ENCODE results near the gene CST9L.

The CST9L gene

GRCh38 chr20:23564927-23565326, 3.4 kb downstream of the CST9L start:
- H3K27me3 ChIP-seq (ENCODE audit: insufficient read depth, low read length, poor library complexity) = no peaks in the 10 kb centered on the region
- H3K9ac ChIP-seq (ENCODE audit: low read length) = no peak overlapping the region
- H3K18ac ChIP-seq (ENCODE audit: low read length) = no peak overlapping the region
- no peaks in the 10 kb centered on the region for H3K4me1 ChIP-seq (ENCODE audit: control insufficient read depth, low read depth, low read length)
- H2BK5ac ChIP-seq (ENCODE audit: low read length) = no peak overlapping the region
- no peak overlapping the region for H2AK5ac ChIP-seq (ENCODE audit: low read length)
- no peak overlapping the region for H3K4me2 ChIP-seq (ENCODE audit: low read length)
- H4K5ac ChIP-seq (ENCODE audit: low read length) = no peak overlapping the region
- H3K79me2 ChIP-seq (ENCODE audit: control insufficient read depth, insufficient read depth, low read length) = no peaks in the 10 kb centered on the region
- H3K4ac ChIP-seq (ENCODE audit: low read depth, low read length) = no peak overlapping the region
- H3K79me1 ChIP-seq (ENCODE audit: low read length) = no peaks in the 10 kb centered on the region
- no peaks in the 10 kb centered on the region for H3K36me3 ChIP-seq (ENCODE audit: control insufficient read depth, insufficient read depth, low read length)
- no peak overlapping the region for H4K8ac ChIP-seq (ENCODE audit: low read depth, low read length)
- H3K56ac ChIP-seq (ENCODE audit: low read length) = no peak overlapping the region
- DNase-seq = no peak
- WGBS (ENCODE audit: extremely low coverage, insufficient coverage, low lambda C conversion rate) = no CpG with 5 or more reads among the region's 3 CpGs
- no peak overlapping the region for H3K4me3 ChIP-seq (ENCODE audit: low read length)
- no peak overlapping the region for H2BK15ac ChIP-seq (replicated peaks; ENCODE audit: low read depth)
- H3K23ac ChIP-seq (ENCODE audit: low read length) = no peak overlapping the region
- H2BK120ac ChIP-seq (ENCODE audit: low read depth, low read length) = no peak overlapping the region
- no peak overlapping the region for H3K27ac ChIP-seq (ENCODE audit: low read depth, low read length)

- H2BK5ac ChIP-seq (ENCODE audit: low read length) = no peak overlapping the region
- H3K4me1 ChIP-seq (ENCODE audit: control insufficient read depth, low read depth, low read length) = no peaks in the 10 kb centered on the region
- H2AK5ac ChIP-seq (ENCODE audit: low read length) = no peak overlapping the region
Observed at GRCh38 chr20:23562721-23563342, 5.5 kb downstream of the CST9L start.

GRCh38 chr20:23554401-23554800, 13.9 kb downstream of the CST9L start:
- no peak overlapping the region for H3K4me2 ChIP-seq (ENCODE audit: low read length)
- no peaks in the 10 kb centered on the region for H3K79me2 ChIP-seq (ENCODE audit: control insufficient read depth, insufficient read depth, low read length)
- DNase-seq = no peak
- no peak overlapping the region for H3K56ac ChIP-seq (ENCODE audit: low read length)
- H3K27ac ChIP-seq (ENCODE audit: low read depth, low read length) = no peak overlapping the region
- H3K23ac ChIP-seq (ENCODE audit: low read length) = no peak overlapping the region
- H3K79me1 ChIP-seq (ENCODE audit: low read length) = no peaks in the 10 kb centered on the region
- no peak overlapping the region for H2BK120ac ChIP-seq (ENCODE audit: low read depth, low read length)
- H2AK5ac ChIP-seq (ENCODE audit: low read length) = no peak overlapping the region
- no peak overlapping the region for H3K18ac ChIP-seq (ENCODE audit: low read length)
- no peak overlapping the region for H4K5ac ChIP-seq (ENCODE audit: low read length)
- no peak overlapping the region for H3K4ac ChIP-seq (ENCODE audit: low read depth, low read length)
- H3K27me3 ChIP-seq (ENCODE audit: insufficient read depth, low read length, poor library complexity) = no peaks in the 10 kb centered on the region
- no peak overlapping the region for H2BK15ac ChIP-seq (replicated peaks; ENCODE audit: low read depth)
- H3K9ac ChIP-seq (ENCODE audit: low read length) = no peak overlapping the region
- WGBS (ENCODE audit: extremely low coverage, insufficient coverage, low lambda C conversion rate) = no CpG with 5 or more reads among the region's 1 CpG
- no peak overlapping the region for H4K8ac ChIP-seq (ENCODE audit: low read depth, low read length)
- no peaks in the 10 kb centered on the region for H3K36me3 ChIP-seq (ENCODE audit: control insufficient read depth, insufficient read depth, low read length)
- no peak overlapping the region for H3K4me3 ChIP-seq (ENCODE audit: low read length)
- no peaks in the 10 kb centered on the region for H3K4me1 ChIP-seq (ENCODE audit: control insufficient read depth, low read depth, low read length)
- no peak overlapping the region for H2BK5ac ChIP-seq (ENCODE audit: low read length)

More at GRCh38 chr20:23562721-23563342, 5.5 kb downstream of the CST9L start:
- no peak for DNase-seq
- Histone ChIP-seq H3K4me3 (ENCODE audit: low read length) (no peak overlapping the region), H3K79me2 (ENCODE audit: control insufficient read depth, insufficient read depth, low read length) (no peaks in the 10 kb centered on the region), H3K79me1 (ENCODE audit: low read length) (no peaks in the 10 kb centered on the region), H3K36me3 (ENCODE audit: control insufficient read depth, insufficient read depth, low read length) (no peaks in the 10 kb centered on the region), H2BK120ac (ENCODE audit: low read depth, low read length) (no peak overlapping the region), H3K9ac (ENCODE audit: low read length) (no peak overlapping the region), H3K56ac (ENCODE audit: low read length) (no peak overlapping the region), H2BK15ac (replicated peaks; ENCODE audit: low read depth) (no peak overlapping the region), H3K4ac (ENCODE audit: low read depth, low read length) (no peak overlapping the region), H4K8ac (ENCODE audit: low read depth, low read length) (no peak overlapping the region), H4K5ac (ENCODE audit: low read length) (no peak overlapping the region), H3K4me2 (ENCODE audit: low read length) (no peak overlapping the region), H3K27me3 (ENCODE audit: insufficient read depth, low read length, poor library complexity) (no peaks in the 10 kb centered on the region), H3K23ac (ENCODE audit: low read length) (no peak overlapping the region), H3K27ac (ENCODE audit: low read depth, low read length) (no peak overlapping the region), H3K18ac (ENCODE audit: low read length) (no peak overlapping the region)
- no CpG with 5 or more reads among the region's 1 CpG for WGBS (ENCODE audit: extremely low coverage, insufficient coverage, low lambda C conversion rate)

- Histone ChIP-seq H3K4me1 (ENCODE audit: control insufficient read depth, low read depth, low read length) (no peaks in the 10 kb centered on the region), H3K4me3 (ENCODE audit: low read length) (no peak overlapping the region), H3K9ac (ENCODE audit: low read length) (no peak overlapping the region), H2BK15ac (replicated peaks; ENCODE audit: low read depth) (no peak overlapping the region), H3K18ac (ENCODE audit: low read length) (no peak overlapping the region), H3K79me1 (ENCODE audit: low read length) (no peaks in the 10 kb centered on the region), H3K4ac (ENCODE audit: low read depth, low read length) (no peak overlapping the region), H3K27me3 (ENCODE audit: insufficient read depth, low read length, poor library complexity) (no peaks in the 10 kb centered on the region), H3K27ac (ENCODE audit: low read depth, low read length) (no peak overlapping the region), H3K4me2 (ENCODE audit: low read length) (no peak overlapping the region), H3K79me2 (ENCODE audit: control insufficient read depth, insufficient read depth, low read length) (no peaks in the 10 kb centered on the region), H4K5ac (ENCODE audit: low read length) (no peak overlapping the region), H2AK5ac (ENCODE audit: low read length) (no peak overlapping the region), H3K56ac (ENCODE audit: low read length) (no peak overlapping the region), H3K36me3 (ENCODE audit: control insufficient read depth, insufficient read depth, low read length) (no peaks in the 10 kb centered on the region), H4K8ac (ENCODE audit: low read depth, low read length) (no peak overlapping the region), H3K23ac (ENCODE audit: low read length) (no peak overlapping the region), H2BK5ac (ENCODE audit: low read length) (no peak overlapping the region), H2BK120ac (ENCODE audit: low read depth, low read length) (no peak overlapping the region)
- no peak for DNase-seq
Observed at GRCh38 chr20:23551786-23552185, 16.5 kb downstream of the CST9L start.

- DNase-seq = no peak
- Histone ChIP-seq H4K8ac (ENCODE audit: low read depth, low read length) (no peak overlapping the region), H2BK5ac (ENCODE audit: low read length) (no peak overlapping the region), H3K27me3 (ENCODE audit: insufficient read depth, low read length, poor library complexity) (no peaks in the 10 kb centered on the region), H3K23ac (ENCODE audit: low read length) (no peak overlapping the region), H3K79me1 (ENCODE audit: low read length) (no peaks in the 10 kb centered on the region), H3K56ac (ENCODE audit: low read length) (no peak overlapping the region), H3K4me1 (ENCODE audit: control insufficient read depth, low read depth, low read length) (no peaks in the 10 kb centered on the region), H2BK120ac (ENCODE audit: low read depth, low read length) (no peak overlapping the region), H3K4me2 (ENCODE audit: low read length) (no peak overlapping the region), H4K5ac (ENCODE audit: low read length) (no peak overlapping the region), H3K27ac (ENCODE audit: low read depth, low read length) (no peak overlapping the region), H3K4ac (ENCODE audit: low read depth, low read length) (no peak overlapping the region), H3K36me3 (ENCODE audit: control insufficient read depth, insufficient read depth, low read length) (no peaks in the 10 kb centered on the region), H3K18ac (ENCODE audit: low read length) (no peak overlapping the region), H2BK15ac (replicated peaks; ENCODE audit: low read depth) (no peak overlapping the region), H3K79me2 (ENCODE audit: control insufficient read depth, insufficient read depth, low read length) (no peaks in the 10 kb centered on the region), H3K9ac (ENCODE audit: low read length) (no peak overlapping the region), H3K4me3 (ENCODE audit: low read length) (no peak overlapping the region), H2AK5ac (ENCODE audit: low read length) (no peak overlapping the region)
Observed at GRCh38 chr20:23551383-23551782, 16.9 kb downstream of the CST9L start.

GRCh38 chr20:23550227-23550626, 18.1 kb downstream of the CST9L start:
- Histone ChIP-seq H3K27me3 (ENCODE audit: insufficient read depth, low read length, poor library complexity) (no peaks in the 10 kb centered on the region), H3K4me2 (ENCODE audit: low read length) (no peak overlapping the region), H3K4ac (ENCODE audit: low read depth, low read length) (no peak overlapping the region), H4K5ac (ENCODE audit: low read length) (no peak overlapping the region), H3K23ac (ENCODE audit: low read length) (no peak overlapping the region), H3K18ac (ENCODE audit: low read length) (no peak overlapping the region), H3K4me3 (ENCODE audit: low read length) (no peak overlapping the region), H2AK5ac (ENCODE audit: low read length) (no peak overlapping the region), H2BK5ac (ENCODE audit: low read length) (no peak overlapping the region), H3K36me3 (ENCODE audit: control insufficient read depth, insufficient read depth, low read length) (no peaks in the 10 kb centered on the region), H2BK120ac (ENCODE audit: low read depth, low read length) (no peak overlapping the region), H3K9ac (ENCODE audit: low read length) (no peak overlapping the region), H3K79me2 (ENCODE audit: control insufficient read depth, insufficient read depth, low read length) (no peaks in the 10 kb centered on the region), H3K4me1 (ENCODE audit: control insufficient read depth, low read depth, low read length) (no peaks in the 10 kb centered on the region), H3K79me1 (ENCODE audit: low read length) (no peaks in the 10 kb centered on the region), H3K27ac (ENCODE audit: low read depth, low read length) (no peak overlapping the region), H3K56ac (ENCODE audit: low read length) (no peak overlapping the region), H2BK15ac (replicated peaks; ENCODE audit: low read depth) (no peak overlapping the region), H4K8ac (ENCODE audit: low read depth, low read length) (no peak overlapping the region)
- WGBS (ENCODE audit: extremely low coverage, insufficient coverage, low lambda C conversion rate) = no CpG with 5 or more reads among the region's 4 CpGs
- no peak for DNase-seq

Data from mesendoderm (in vitro differentiated cells).